Measurements from ENCODE around the gene COLEC11.
"Not testable (repeated sequence)": the region's sequence is repeated elsewhere in the genome, so short reads cannot be mapped to it uniquely, and the experiment has no call there.

The COLEC11 gene

DNA sequence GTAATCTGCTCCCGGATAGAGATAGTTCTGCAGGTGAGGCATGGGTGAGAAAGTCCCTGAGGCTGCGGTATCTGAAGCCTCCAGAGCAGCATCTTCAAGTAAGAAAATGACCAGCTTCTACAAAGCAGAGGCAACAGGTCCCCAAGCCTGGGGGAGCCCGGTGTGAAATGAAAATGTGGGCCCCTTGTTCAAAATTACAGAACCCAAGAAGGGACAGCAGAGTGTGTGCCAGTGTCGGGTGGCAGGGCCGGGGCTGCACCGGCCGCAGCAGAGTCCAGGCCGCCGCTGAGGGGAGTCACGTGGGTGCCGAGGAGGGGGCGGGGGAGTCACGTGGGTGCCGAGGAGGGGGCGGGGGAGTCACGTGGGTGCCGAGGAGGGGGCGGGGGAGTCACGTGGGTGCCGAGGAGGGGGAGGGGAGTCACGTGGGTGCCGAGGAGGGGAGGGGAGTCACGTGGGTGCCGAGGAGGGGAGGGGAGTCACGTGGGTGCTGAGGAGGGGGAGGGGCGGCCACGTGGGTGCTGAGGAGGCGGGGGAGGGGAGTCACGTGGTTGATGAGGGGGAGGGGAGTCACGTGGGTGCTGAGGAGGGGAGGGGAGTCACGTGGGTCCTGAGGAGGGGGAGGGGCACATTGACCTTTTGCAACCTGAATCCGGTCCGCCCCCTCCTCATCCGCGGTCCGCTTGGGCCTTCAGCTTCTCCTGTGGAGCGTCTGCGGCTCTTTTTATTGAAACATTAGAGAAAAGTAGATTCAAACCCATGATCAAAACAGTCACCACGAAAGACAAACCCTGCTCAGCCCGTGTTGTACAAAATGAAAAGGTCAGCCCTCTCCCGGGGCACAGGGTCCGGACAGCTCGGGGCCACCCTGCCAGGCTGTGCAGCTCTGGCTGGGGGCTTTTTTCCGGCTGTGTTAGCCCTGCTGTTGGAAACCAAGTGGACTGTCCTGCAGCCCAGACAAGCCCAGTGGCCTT lies 10.4 kb downstream of the COLEC11 start:
- peak in 17 of 56 donors; percentile 9 to 80 (median 44) for DNase-seq

DNA sequence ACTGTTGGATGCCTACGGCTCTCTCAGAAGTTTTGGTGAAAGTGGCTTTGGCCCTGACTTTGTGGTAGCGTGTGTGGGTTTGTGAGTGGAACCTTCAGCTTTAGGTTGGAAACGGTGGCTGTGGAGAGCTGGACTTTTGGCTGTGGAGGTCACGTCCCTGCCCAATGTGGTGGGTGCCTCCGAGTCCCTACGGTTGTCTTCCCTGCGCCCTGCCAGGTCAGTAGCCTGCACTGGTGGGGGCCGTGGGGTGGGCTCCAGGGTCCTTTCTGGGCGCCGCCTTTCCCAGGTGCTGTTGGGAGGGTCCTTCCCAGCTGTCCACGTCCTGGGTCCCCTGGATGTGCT lies 11.1 kb downstream of the COLEC11 start:
- no peak for DNase-seq

DNA sequence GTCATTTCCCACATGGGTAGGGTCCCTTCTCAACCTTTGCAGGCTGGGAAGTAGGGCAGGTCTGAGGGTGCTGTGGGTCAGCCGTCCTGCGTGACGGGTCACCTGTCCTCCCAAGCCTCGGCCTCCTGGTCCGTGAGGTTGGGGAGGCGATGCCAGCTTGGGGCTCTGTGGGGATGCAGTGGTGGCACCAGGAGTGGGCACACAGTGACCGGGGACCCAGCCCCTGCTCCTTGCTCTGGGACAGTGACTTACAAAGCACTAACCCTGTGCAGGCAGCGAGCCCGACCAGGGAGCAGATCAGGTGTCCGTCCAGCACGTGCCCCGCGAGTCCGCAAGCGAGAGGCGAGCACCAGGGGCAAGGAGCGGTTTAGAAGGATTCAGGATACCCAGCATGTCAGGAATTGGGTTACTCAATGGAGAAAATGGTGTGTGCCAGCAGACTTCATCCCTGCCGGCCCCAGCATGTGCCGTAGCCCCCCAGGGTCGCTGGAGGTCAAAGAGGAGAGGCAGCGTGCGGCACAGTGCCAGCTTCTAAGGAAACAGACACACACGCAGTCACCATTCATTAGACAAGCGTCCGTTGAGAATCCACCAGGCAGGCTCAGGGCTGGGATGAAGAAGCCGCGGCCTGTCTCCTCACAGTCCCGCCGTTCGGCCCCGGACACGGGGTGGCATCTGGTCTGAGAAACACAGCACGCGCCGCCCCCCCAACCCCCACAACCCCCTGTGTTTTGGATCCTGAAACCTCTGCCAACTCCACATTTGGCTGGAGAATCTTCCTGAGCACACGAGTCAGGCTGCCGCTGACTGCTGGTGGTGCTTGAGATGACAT lies 11.7 kb downstream of the COLEC11 start:
- DNase-seq = peak in 5 of 56 donors; percentile 10 to 41 (median 31)

DNA sequence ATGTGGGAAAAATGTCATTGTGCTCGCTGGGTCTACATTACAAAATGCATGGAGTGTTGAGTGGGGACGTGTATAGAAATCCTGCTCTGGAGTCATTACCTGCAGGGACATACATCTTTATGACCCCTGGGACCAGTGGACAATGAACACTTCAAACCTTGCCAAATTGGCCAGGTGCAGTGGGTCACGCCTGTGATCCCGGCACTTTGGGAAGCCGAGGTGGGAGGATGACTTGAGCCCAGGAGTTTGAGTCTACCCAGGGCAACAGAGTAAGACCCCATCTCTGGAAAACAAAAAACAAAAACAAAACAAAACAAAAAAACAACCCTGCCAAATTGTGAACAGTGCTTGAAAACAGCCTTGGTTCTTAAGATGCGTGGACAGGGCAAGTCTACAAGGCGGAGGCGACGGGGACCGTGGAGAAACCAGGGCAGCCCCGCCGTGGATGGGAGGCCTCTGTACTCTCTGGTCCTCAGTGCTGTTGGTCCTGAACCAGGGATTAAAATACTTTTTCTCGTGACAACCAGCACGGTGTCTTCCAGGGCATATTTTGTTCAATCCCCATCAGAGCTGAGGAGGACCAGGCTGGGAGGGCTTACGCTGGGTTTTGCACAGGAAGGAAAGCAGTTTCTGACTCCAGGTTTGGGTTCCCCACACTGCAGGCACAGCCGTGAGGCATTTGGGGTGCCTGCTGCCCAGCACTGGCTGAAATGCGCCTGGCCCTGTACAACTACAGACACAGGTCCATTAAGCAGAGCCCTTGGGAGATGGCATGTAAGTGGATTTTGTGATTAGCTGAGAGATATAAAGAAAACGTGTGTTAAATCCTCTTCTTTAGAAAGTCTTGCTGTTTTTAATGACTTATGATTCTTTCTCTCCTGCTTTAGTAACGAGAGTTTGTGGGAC lies 13.7 kb downstream of the COLEC11 start:
- DNase-seq = no peak

DNA sequence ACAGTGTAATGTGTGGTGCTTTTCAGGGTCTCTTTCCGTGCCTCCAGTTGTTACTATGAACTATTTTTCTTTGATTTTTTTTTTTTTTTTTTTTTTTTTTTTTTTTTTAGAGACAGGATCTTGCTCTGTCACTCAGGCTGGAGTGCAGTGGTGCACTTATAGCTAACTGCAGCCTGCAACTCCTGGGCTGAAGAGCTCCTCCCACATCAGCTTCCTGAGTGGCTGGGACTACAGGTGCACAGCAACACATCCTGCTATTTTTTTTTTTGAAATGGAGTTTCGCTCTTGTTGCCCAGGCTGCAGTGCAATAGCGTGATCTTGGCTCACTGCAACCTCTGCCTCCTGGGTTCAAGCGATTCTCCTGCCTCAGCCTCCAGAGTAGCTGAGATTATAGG lies 14.4 kb downstream of the COLEC11 start:
- not testable (repeated sequence) for DNase-seq

DNA sequence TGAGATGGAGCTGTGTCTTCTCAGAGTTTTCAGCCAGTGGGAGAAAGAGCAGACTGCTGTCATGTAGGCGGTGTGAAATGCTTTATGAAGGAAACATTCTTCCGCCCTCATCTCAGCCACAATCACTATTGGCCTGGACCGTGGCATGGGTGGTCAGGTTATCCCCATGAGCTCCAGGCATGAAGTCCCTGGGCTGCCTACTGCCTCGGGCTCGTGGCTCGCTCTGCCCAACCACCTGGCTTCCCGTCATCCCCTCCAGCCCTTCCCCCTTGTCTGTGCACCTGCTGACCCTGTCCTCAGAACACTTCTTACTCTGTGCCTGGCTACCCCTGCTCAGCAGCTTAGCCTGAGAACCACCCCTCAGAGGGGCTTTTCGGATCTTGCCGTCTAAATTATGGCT lies 15.5 kb downstream of the COLEC11 start:
- no peak for DNase-seq

DNA sequence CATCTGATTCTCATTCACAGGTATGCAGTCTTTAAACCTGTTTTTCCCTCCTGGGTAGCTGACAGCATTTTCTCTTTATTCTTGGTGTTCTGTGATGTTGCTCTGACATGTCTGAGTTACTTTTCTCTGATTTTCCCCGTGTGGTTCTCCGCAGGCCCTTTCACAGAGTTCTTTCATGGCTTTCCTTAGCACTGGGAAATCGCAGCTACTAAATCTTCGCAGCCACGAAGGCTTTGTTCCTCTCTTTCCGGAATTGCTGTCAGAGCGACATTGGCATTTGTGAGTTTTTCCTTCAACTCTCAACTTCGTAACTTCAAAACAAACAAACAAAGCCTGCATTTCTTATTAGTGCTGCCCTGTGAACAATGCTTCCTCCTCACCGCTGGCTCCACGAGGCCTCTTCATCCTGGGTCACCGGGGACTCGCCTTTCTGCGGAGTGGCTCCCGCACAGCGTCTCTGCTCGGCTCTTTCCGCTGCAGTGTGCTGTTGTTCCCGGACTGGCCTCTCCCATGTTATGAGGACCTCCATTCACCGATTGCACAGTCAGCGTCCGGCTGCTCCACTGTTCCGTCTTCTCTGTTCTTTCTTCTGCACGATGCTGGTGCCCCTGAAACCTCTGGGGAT lies 16.1 kb downstream of the COLEC11 start:
- DNase-seq = no peak

DNA sequence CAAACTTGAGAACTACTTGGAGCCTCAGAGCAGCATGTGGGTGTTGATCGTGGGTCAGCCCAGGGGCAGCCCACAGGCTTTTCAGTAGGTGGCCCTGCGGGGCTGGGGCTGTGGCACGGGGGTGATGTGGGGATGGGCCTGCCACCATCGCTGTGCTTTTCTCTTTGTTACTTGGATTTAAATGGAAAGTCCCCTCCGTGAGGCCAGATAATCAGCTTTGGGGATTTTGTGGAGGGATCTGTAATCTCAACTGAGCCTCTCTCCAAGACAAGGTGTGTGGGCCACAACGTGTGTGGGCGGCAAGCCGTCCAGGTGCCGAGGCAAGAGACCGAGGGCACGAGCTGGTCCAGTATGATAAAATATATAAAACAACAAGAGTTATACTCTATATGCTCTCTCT lies 16.7 kb downstream of the COLEC11 start:
- DNase-seq = no peak

DNA sequence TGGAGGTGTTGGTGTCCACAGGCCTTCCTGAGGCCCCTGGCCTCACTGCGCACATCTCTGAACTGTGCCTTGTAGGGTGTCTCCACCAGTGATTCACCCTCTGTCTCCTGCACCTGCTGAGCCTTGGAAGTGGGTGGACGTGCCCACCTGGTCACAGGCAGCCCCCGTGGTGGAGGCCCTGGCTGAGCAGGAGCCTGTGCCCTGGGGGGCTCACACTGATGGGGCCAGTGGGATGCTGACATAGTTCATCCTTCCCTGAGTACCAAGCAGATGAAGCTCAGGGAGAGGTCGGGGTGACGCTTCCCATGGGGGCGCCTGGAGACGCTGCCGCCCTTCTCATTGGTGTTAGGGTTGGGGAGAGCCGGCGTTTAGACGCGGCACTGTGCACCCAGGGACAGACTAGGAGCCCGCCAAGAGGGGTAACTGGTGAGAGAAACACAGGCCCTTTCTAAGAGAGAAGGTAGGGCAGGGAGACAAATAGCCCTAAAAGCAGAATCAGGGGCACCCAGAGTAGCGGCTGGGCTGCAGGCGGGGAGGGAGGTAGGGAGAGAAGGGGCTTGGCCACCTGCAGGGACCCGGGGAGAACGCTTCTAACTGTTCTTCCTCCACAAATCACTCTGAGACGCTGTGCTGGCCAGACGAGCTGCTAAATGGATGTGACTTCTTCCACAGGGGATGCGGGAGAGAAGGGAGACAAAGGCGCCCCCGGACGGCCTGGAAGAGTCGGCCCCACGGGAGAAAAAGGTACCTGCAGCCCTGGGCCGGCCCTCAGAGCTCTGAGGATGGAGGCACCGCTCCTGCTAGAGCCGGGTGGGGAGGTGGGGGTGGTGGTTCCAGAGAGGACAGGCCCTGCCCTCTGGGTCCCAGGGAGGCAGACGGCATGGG lies 18.0 kb downstream of the COLEC11 start:
- no peak for DNase-seq

DNA sequence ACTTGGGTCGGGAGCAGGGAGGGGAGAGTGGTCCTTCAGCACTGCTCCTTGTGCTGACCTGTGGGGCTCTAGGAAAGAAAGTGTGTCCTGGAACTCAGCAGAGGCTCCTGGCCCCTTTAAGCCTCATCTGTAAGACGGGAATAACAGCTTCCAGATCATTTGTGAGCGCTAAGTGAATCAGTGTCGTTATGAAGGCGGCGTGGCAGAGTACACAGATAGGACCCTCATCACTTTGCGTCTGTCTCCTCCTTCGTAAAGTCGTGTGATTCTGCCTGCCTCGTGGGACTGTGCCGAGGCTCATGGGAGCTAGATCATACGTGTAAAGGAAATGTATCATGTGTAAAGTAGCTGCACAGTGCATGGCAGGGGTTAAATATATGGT lies 18.6 kb downstream of the COLEC11 start:
- DNase-seq = no peak

DNA sequence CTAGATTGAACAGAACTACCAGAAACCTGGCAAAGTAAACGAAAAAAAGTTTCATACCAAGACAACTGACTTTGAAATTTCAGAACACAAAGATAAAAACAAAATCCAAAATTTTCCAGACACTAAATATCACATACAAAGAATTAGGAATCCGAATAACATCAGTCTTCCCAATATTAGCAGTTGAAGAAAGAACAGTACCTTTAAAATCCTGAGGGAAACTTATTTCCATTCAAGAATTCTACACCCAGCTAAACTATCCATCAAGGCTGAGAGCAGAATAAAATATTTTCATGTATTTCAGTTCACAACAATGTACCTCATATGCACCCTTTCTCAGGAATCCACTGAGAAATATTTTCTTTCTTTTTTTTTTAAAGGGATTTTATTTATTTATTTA lies 19.8 kb downstream of the COLEC11 start:
- not testable (repeated sequence) for DNase-seq

DNA sequence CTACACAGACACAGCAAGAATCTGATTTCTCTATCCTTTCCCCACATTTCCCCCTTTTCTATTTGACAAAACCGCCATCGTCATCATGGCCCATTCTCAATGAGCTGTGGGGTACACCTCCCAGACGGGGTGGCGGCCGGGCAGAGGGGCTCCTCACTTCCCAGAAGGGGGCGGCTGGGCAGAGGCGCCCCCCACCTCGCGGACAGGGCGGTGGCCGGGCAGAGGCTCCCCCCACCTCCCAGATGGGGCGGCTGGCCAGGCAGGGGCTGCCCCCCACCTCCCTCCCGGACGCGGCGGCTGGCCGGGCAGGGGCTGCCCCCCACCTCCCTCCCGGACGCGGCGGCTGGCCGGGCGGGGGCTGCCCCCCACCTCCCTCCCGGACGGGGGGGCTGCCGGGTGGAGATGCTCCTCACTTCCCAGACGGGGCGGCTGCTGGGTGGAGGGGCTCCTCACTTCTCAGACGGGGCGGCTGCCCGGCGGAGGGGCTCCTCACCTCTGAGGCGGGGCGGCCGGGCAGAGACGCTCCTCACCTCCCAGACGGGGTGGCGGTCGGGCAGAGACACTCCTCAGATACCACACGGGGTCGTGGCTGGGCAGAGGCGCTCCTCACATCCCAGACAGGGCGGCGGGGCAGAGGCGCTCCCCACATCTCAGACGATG lies 20.8 kb downstream of the COLEC11 start:
- not testable (repeated sequence) for DNase-seq

DNA sequence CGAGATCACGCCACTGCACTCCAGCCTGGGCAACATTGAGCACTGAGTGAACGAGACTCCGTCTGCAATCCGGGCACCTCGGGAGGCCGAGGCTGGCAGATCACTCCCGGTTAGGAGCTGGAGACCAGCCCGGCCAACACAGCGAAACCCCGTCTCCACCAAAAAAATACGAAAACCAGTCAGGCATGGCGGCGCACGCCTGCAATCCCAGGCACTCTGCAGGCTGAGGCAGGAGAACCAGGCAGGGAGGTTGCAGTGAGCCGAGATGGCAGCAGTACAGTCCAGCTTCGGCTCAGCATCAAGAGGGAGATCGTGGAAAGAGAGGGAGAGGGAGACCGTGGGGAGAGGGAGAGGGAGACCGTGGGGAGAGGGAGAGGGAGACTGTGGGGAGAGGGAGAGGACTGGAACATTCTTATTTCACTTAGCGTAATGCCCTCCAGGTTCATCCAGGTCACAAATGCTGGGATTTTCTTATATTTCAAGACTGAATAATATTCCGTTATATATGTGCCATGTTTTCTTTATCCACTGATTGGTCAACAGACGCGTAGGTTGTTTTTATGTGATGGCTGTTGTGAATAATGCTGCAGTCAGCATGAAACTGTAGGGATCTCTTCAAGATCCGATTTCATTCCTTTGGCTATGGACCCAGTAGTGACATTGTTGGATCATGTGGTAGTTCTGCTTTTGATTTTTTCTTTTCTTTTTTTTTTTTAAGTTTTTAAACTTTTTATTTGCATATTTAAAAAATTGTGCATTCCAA lies 21.7 kb downstream of the COLEC11 start:
- not testable (repeated sequence) for DNase-seq

DNA sequence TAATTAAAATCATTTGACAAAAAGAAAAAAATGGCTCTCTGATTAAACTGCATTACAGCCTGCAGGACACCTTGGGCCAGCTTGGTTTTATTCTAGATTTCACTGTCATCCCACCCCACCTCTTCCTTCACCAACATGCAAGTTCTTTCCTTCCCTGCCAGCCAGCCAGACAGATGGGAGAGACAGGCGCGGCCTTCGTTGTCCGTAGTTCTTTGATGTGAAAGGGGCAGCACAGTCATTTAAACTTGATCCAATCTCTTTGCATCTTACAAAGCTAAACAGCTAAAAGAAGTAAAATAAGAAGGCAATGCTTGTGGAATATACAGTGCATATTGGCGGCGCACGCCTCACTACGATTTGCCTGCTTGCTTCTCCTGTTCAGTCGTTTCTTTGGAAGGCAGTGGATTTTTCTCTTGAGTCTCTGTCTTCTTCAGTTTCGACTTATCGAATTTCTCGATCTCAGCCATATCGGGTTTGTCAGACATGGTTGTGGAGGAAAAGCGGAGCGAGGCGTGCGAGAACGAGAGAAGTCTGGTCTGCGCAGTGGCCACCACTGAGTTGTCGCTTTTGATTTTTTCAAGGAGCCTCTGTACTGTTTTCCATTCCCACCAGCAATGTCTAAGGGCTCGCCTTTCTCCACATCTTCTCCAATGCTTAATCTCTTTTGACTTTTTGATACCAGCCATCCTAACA lies 22.4 kb downstream of the COLEC11 start:
- DNase-seq = no peak

DNA sequence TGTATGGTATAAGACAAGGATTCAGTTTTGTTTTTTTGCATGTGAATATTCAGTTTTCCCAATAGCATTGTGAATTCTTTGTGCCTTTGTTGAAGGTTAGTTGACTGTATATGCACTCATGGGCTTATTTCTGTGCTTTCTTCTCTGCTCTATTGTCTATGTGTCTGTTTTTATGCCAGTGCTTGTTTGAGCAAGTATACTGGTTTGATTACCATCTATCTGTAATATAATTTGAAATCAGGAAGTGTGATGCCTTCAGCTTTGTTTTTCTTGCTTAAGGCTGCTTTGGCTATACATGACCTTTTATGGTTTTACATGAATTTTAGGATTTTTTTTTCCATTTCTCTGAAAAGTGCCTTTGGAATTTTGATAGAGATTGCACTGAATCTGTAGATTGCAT lies 23.5 kb downstream of the COLEC11 start:
- no peak for DNase-seq

DNA sequence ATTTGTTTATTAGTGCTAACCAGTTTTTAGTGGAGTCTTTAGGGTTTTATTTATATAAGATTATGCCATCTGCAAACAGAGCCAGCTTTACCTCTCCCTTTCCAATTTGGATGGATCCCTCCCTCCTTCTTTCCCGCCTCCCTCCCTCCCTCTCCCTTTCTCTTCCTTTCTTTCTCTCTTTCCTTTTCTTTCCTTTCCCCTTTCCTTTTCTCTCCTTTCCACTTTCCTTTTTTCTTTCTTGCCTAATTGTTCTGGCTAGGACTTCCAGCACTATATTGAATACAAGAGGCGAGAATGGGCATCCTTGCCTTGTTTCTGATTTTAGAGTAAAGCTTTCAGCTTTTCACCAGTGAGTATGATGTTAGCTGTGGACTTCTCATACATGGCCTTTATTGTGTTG lies 24.1 kb downstream of the COLEC11 start:
- no peak for DNase-seq

DNA sequence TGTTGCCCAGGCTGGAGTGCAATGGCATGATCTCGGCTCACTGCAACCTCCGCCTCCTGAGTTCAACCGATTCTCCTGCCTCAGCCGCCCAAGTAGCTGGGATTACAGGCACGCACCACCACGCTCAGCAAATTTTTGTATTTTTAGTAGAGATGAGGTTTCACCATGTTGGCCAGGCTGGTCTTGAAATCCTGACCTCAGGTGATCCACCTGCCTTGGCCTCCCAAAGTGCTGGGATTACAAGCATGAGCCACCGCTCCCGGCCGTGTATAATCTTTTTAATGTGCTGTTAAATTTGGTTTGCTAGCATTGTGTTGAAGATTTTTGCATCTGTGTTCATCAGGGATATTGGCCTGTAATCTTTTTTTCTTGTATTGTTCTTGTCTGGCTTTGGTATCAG lies 24.7 kb downstream of the COLEC11 start:
- not testable (repeated sequence) for DNase-seq

DNA sequence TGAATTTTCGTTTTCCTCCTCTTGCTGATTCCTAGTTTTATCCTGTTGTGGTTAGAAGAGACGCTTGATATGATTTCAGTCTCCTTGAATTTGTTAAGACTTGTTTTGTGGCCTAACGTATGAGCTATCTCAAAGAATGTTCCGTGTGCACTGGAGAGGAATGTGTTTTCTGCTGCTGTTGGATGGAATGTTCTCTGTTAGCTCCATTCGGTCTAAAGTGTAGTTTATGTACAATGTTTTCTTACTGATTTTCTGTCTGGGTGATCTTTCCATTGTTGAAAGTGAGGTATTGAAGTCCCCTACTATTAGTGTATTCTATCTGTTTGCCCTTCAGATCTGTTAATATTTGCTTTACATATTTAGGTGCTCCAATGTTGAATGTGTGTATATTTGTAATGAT lies 25.9 kb downstream of the COLEC11 start:
- DNase-seq = no peak
